KMS-11 (cell line): ENCODE results near the gene ZNF483.
"Not testable (repeated sequence)": the region's sequence is repeated elsewhere in the genome, so short reads cannot be mapped to it uniquely, and the experiment has no call there.

Source experiments
- H2AFZ ChIP-seq: fragments of 200-600 bp; sonication (generic); 2 replicates; pipeline ENCODE4 v1.6.1; 2016; ENCODE audit warnings: antibody characterized with exemption, mixed run types, low read depth
- H3K27ac ChIP-seq: fragments of 200-600 bp; sonication (generic); 2 replicates; pipeline ENCODE4 v1.6.1; 2016; ENCODE audit warnings: mild to moderate bottlenecking, mixed run types
- H3K27me3 ChIP-seq: fragments of 200-600 bp; sonication (generic); 2 replicates; pipeline ENCODE4 v1.6.1; 2017; ENCODE audit warnings: mild to moderate bottlenecking, low read depth, mixed run types, moderate library complexity; ENCODE audit not compliant: insufficient read depth
- H3K36me3 ChIP-seq: fragments of 200-600 bp; sonication (generic); 2 replicates; pipeline ENCODE4 v1.6.1; 2017; ENCODE audit warnings: mild to moderate bottlenecking, mixed run types; ENCODE audit not compliant: insufficient read depth
- H3K4me1 ChIP-seq: fragments of 200-600 bp; sonication (generic); 2 replicates; pipeline ENCODE4 v1.6.1; 2016; ENCODE audit warnings: mild to moderate bottlenecking, low read depth, mixed run types; ENCODE audit not compliant: poor library complexity, severe bottlenecking
- H3K4me2 ChIP-seq: fragments of 200-600 bp; sonication (generic); 2 replicates; pipeline ENCODE4 v1.7.0; 2016; ENCODE audit warnings: mild to moderate bottlenecking, mixed run types
- H3K4me3 ChIP-seq: fragments of 200-600 bp; sonication (generic); IDR thresholded peaks from 2 replicates; pipeline ENCODE4 v1.6.1; 2017; ENCODE audit warnings: low read depth, low read length, mixed read lengths; ENCODE audit not compliant: insufficient read depth
- H3K79me2 ChIP-seq: fragments of 200-600 bp; sonication (generic); 2 replicates; pipeline ENCODE4 v1.6.1; 2016; ENCODE audit warnings: low read depth, mixed run types; ENCODE audit not compliant: insufficient read depth
- H3K9ac ChIP-seq: fragments of 200-600 bp; sonication (generic); 2 replicates; pipeline ENCODE4 v1.6.1; 2016; ENCODE audit warnings: mild to moderate bottlenecking, mixed run types
- H4K20me1 ChIP-seq: fragments of 200-600 bp; sonication (generic); 2 replicates; pipeline ENCODE4 v1.6.1; 2016; ENCODE audit warnings: mild to moderate bottlenecking, mixed run types; ENCODE audit not compliant: insufficient read depth
- TF ChIP-seq, protein P1 (sequence below): fragments of 200-600 bp; sonication (generic); conservative IDR thresholded peaks from 2 replicates; pipeline ENCODE4 v1.6.1; 2017; ENCODE audit warnings: low read depth, mild to moderate bottlenecking, antibody characterized with exemption, low read length, moderate library complexity, mixed read lengths

The ZNF483 gene

DNA sequence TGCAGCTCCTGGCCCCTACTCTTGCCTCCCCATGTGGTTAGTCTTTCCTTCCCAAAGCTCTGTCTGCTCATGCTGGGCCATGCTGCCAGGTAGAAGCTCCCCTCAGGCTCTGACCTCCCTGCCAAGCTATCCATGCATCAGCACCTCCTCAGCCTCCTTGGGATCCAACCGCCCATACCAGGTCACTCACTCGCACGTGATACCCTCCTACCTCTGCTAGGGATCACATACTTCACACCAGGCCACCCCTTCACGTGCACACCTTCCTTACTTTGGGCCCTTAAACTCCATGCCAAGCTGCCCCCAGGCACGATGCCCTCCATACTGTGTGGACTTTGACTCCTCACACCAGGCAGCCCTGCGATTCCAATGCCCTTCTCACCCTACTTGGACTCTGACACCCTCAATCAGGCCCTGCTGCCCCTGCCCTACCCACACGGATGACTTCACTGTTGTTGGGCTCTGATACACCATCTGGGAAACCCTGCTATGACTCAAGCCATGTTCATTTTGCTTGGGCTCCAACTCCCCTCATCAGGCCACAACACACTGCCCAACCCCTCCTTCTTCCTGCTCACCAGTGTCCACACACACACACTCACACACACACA lies 34.1 kb downstream of the ZNF483 start:
- no peak overlapping the region for H2AFZ ChIP-seq
- no peak overlapping the region for H3K4me3 ChIP-seq
- no peak overlapping the region for H3K9ac ChIP-seq
- H3K27me3 ChIP-seq = no peaks in the 10 kb centered on the region
- no peaks in the 10 kb centered on the region for H4K20me1 ChIP-seq
- H3K36me3 ChIP-seq = no peaks in the 10 kb centered on the region
- no peaks in the 10 kb centered on the region for H3K79me2 ChIP-seq
- H3K4me1 ChIP-seq = no peaks in the 10 kb centered on the region
- TF ChIP-seq, protein P1, sequence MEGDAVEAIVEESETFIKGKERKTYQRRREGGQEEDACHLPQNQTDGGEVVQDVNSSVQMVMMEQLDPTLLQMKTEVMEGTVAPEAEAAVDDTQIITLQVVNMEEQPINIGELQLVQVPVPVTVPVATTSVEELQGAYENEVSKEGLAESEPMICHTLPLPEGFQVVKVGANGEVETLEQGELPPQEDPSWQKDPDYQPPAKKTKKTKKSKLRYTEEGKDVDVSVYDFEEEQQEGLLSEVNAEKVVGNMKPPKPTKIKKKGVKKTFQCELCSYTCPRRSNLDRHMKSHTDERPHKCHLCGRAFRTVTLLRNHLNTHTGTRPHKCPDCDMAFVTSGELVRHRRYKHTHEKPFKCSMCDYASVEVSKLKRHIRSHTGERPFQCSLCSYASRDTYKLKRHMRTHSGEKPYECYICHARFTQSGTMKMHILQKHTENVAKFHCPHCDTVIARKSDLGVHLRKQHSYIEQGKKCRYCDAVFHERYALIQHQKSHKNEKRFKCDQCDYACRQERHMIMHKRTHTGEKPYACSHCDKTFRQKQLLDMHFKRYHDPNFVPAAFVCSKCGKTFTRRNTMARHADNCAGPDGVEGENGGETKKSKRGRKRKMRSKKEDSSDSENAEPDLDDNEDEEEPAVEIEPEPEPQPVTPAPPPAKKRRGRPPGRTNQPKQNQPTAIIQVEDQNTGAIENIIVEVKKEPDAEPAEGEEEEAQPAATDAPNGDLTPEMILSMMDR = no peak
- no peak overlapping the region for H3K27ac ChIP-seq
- H3K4me2 ChIP-seq = no peak overlapping the region

DNA sequence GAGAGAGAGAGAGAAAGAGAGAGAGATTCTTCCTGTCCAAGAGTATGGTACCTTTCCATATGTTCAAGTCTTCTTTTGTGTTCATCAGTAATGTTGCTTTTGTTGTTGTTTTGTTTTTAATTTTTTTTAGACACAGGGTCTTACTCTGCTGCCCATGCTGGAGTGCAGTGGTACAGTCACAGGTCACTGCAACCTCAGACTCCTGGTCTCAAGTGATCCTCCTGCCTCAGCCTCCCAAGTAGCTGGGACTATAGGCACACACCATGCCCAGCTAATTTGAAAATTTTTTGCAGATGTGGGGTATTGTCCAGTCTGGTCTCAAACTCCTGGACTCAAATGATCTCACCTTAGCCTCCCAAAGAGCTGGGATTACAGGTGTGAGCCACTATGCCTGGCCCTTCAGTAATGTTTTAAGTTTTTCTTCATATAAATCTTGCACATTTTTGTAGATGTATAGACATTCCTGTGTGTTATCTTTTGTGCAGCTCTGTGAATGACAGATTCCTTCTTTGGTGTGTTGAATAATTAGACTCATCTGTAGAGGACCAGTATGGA lies 36.3 kb downstream of the ZNF483 start:
- H3K36me3 ChIP-seq = no peaks in the 10 kb centered on the region
- no peak overlapping the region for H3K27ac ChIP-seq
- H3K4me2 ChIP-seq = no peak overlapping the region
- H4K20me1 ChIP-seq = no peaks in the 10 kb centered on the region
- no peak overlapping the region for H3K4me3 ChIP-seq
- TF ChIP-seq, protein P1 = no peak
- H3K9ac ChIP-seq = no peak overlapping the region
- no peaks in the 10 kb centered on the region for H3K27me3 ChIP-seq
- no peaks in the 10 kb centered on the region for H3K4me1 ChIP-seq
- H2AFZ ChIP-seq = no peak overlapping the region
- no peaks in the 10 kb centered on the region for H3K79me2 ChIP-seq

DNA sequence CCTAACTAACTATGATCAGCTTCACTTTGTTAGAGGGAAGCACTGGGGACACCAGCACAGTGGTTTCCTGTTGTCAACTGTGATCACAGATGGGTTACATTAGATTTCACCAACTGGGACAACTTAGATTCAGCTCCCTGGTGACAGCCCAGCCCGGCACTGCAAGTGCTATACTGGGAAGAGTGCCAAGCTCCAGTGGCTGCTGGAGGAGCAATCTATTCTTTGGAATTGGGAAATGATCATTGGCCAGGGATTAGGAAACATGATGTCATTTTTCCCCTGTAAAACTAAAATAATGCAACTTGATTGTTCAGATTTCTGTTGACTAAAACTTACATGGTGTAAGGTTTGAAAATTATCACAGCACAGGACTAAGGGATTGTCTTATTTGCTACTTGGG lies 41.3 kb downstream of the ZNF483 start:
- no peaks in the 10 kb centered on the region for H3K36me3 ChIP-seq
- TF ChIP-seq, protein P1 = no peak
- no peak overlapping the region for H3K4me3 ChIP-seq
- H3K4me2 ChIP-seq = no peak overlapping the region
- no peaks in the 10 kb centered on the region for H4K20me1 ChIP-seq
- no peaks in the 10 kb centered on the region for H3K27me3 ChIP-seq
- no peak overlapping the region for H3K9ac ChIP-seq
- no peak overlapping the region for H3K27ac ChIP-seq
- no peaks in the 10 kb centered on the region for H3K79me2 ChIP-seq
- no peaks in the 10 kb centered on the region for H3K4me1 ChIP-seq
- no peak overlapping the region for H2AFZ ChIP-seq

DNA sequence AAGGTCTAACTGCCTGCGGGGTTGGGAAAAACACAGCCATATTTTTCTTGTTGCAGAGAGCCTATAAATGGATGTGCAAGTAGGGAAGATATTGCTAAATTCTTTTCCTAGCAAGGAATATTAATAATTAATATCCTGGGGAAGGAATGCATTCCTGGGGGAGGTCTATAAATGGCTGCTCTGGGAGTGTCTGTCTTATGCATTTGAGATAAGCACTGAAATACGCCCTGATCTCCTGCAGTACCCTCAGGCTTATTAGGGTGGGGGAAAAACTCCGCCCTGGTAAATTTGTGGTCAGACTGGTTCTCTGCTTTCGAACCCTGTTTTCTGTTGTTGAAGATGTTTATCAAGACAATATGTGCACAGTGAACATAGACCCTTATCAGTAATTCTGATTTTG lies 43.1 kb downstream of the ZNF483 start:
- H3K36me3 ChIP-seq, H2AFZ ChIP-seq, H3K9ac ChIP-seq: not testable (repeated sequence)

DNA sequence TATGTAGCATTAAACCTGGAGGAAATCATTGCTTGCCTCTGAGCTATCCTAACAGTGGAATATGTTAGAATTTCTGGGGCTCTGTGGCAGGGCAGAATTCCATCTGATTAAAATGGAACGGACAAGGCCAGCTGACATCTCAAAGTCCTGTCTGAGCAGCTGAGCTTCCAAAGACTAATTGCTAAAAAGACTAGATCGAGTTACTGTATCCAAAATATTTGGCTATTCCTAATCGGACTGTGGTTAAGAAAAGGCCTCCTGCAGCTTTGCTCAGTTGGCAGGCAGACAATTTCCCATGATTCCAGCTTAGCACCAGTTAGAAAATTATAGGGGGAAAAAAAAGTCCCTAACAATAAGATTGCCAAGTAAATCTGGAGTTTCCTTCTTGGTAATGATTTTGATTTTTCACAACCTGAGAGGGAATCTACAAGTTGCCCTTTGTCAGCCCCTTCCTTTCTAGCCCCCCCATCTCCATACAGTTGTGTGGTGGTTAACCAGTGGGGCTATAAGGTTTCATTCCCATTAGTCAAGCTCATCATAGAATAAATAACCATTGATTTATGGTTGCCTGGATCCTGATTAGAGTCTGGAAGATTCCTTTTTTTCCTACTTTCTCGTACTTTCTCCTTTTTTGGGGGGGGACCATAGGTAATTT lies 48.1 kb downstream of the ZNF483 start:
- Histone ChIP-seq H3K27me3 (no peaks in the 10 kb centered on the region), H3K4me2 (no peak overlapping the region), H3K36me3 (no peaks in the 10 kb centered on the region), H3K4me3 (no peak overlapping the region), H4K20me1 (no peaks in the 10 kb centered on the region), H2AFZ (no peak overlapping the region), H3K4me1 (no peaks in the 10 kb centered on the region), H3K79me2 (no peaks in the 10 kb centered on the region), H3K27ac (no peak overlapping the region), H3K9ac (no peak overlapping the region)
- TF ChIP-seq, protein P1 = no peak

More for the DNA sequence above, 43.1 kb downstream of the ZNF483 start:
- not testable (repeated sequence) for H4K20me1 ChIP-seq, H3K27ac ChIP-seq, H3K4me2 ChIP-seq, H3K79me2 ChIP-seq, H3K4me3 ChIP-seq, H3K27me3 ChIP-seq, H3K4me1 ChIP-seq
